Activated CD4-positive, alpha-beta T cell treated with anti-CD3 and anti-CD28 coated beads, Interleukin-2, amount 50 U/mL, for 24 hours (primary cell): ENCODE results near the gene PEAK3.
A peak's percentile ranks its signal among the peaks of the same experiment; 100 is the strongest.

Experiments used
- DNase-seq, 2 donors: peaks; one replicate each; pipeline ENCODE4 v3.0.0-alpha.2; 2020; ENCODE audit warnings: low read depth in 1 of 2, low spot score in 1 of 2

PEAK3 gene

GRCh38 chr19:2282062-2282861 is at the start of gene PEAK3:
TSS of gene PEAK3 (minus strand) at chr19:2282175. CDS start at chr19:2280931, 1,244 bp downstream.
- no peak for DNase-seq

DNA sequence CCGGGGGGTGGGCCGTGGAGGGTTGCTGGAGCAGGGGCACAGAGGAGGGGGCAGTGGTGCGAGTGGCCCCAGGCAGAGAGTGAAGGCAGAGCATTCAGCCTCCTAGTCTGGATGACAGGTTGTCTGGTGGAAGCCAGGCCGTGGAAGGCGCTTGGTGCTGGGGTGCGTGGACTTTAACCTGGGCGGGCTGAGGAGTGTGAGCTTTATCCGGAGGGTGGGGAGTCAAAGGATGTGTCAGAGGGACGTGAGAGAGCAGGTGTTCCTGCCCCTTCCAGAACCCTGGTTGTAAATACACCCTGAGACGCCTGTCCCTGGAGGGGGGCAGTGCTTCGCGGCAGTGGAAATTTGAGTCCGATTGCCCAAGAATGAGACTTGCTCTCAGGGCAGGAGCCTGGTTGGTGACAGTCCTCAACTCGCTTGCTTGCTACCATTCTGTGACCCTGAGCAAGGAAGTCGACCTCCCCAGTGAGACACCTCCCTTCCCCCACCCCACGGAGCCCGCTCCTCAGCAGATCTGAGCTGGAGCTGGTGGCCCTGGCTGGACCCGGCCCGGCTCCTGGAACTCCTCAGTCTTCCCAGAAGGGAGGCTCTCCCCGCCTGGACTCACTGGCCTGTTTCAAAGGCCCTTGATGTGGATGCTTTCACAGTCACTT is 48.8 kb upstream of the PEAK3 start:
- DNase-seq, result no peak

- no peak for DNase-seq
Measured at GRCh38 chr19:2330255-2330631, 48.3 kb upstream of the PEAK3 start.

- no peak for DNase-seq
Measured at GRCh38 chr19:2329501-2329916, 47.5 kb upstream of the PEAK3 start.

GRCh38 chr19:2329149-2329478 is 47.1 kb upstream of the PEAK3 start:
- DNase-seq, result no peak

GRCh38 chr19:2328401-2329148 is 46.6 kb upstream of the PEAK3 start, which contains the start of the genes LSM7 and SPPL2B:
TSS of gene LSM7 (minus strand) at chr19:2328586. CDS start at chr19:2328566, 20 bp downstream.
TSS of gene SPPL2B (plus strand) at chr19:2328684. CDS start at chr19:2328710, 26 bp downstream.
- peak; percentile 85 to 87 for DNase-seq

DNA sequence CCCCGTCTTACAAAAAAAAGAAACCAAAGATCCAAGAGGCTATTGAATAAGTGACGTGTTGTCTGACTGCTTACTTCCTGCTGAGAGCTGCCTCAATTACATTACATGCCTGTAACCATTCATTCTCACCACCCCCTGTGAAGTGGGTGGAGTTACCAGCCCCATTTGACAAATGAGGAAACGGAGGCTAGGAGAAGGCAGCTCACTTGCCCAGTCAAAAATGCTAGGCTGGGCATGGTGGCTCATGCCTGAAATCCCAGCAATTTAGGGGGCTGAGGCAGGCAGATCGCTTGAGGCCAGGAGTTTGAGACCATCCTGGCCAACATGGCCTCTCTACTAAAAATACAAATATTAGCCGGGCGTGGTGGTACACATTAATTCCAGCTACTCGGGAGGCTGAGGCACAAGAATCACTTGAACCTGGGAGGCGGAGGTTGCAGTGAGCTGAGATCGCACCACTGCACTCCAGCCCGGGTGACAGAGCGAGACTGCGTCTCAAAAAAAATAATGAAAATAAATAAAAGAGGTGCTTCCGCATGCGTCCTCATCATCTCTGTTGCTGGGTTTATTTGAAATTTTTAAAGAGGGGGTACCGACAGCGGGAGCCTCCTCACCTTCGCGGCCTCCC is 45.9 kb upstream of the PEAK3 start:
- peak; percentile 28 to 71 for DNase-seq

DNA sequence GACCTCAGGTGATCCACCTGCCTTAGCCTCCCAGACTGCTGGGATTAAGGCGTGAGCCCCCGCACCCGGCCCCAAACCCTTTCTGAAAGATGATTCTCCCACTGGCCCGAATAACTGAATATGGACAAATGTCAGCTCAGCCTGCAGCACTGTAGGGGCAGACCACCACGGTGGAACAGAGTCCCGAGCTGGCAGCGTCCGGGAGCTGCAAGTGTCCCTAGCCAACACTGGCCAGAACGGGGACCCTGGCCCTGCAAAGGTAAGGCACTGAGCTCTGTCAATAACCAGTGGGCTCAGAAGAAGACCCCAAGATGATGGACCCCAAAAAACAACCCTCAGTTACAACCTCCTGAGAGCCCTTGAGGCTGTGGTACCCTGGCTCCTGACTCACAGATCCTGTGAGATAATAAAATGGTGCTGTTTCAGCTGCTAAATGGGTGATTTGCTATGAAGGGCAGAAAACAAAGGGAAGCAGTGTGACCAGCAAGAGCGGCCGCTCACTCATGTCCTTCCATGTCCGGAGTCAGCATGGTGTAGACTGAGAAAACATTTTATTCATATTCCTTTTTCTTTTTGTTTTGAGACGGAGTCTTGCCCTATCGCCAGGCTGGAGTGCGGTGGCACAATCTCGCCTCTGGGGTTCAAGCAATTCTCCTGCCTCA is 44.9 kb upstream of the PEAK3 start:
- no peak for DNase-seq

DNA sequence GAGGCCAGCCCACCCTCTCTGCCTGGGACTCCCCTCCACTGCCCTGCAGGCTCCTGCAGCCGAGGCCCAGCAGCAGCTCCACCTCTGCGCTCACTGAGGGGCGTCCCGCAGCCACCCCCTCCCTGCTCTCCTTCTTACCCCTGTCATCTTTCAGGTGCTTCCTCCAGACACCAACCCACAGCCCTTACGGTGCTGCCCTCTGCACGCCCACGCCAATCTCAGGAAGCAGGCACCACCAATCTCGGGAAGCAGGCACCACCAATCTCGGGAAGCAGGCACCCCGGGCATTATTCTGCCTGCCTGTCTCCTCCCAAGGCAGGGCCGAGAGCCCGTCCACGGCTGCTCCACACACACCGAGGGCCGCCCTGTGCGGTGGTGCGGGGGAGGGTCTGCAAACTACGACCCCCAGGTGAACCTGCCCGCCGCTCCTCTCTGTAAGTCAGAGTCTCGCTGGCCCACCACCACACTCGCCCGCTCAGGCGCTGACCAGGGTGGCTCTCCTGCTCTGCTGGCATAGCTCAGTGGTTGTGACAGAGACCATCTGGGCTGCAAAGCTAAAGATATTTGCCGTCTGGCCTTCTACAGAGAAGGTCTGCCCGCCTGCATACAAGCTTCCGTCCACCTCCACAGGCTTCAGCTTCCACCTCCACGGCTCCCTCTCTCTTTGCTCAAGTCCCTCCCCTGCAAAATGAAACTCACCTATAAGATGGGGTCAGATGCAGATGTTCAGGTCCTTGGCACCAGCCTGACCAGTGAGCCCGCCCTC is 43.5 kb upstream of the PEAK3 start:
- DNase-seq, result no peak

GRCh38 chr19:2324220-2324948 is 42.4 kb upstream of the PEAK3 start:
- no peak for DNase-seq

DNA sequence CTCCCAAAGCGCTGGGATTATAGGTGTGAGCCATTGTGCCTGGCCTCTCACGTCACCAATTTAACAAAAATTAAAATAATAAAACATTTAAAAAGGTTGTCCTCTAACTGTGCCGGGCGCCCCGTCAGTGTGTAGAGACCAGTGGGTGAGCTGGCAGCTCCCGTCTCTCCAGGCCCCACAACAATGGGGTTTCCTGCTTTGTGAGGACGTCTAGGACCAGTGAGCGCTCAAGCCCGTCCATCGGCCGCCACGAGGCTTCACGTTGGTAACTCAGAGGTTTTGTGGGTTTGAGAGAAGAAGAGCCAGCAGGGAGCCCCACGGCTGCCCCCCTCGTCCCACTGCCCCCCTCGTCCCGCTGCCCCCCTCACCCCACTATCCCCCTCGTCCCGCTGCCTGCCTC is 41.7 kb upstream of the PEAK3 start:
- no peak for DNase-seq

DNA sequence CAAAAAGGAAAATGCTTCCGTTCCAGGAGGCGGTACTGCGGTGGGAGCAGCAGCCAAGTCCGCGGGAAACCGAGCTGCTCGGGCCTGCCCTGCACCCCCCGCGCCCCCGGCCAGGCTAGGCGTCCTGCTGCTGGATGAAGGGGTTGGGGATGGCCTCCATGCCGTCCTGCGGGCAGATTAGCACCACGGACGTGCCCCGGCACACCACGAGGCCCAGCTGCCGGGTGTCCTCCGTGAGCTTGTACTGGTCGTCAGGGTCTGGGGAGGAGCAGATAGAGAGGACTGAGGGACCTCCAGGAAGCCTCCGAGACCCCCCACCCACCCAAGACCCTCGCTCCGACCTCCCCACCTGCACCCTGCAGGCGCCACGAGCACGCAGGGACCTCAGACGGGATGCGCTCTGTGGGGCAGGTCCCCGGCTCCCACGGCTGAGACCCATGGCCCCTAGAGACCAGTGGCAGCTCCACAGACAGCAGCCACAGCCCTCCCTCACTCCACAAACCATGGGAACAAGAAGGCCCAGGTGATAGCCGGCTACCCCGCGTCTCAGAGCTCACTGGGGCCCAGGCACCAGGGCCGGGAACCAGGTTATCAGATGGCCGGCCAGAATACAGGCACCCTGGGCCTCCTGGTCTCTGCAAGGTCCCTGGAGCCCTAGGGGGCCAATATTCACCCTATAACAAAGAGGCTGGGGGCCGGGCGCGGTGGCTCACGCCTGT is 39.7 kb upstream of the PEAK3 start:
- no peak for DNase-seq

- no peak for DNase-seq
Measured at GRCh38 chr19:2320939-2321338, 39.0 kb upstream of the PEAK3 start.

DNA sequence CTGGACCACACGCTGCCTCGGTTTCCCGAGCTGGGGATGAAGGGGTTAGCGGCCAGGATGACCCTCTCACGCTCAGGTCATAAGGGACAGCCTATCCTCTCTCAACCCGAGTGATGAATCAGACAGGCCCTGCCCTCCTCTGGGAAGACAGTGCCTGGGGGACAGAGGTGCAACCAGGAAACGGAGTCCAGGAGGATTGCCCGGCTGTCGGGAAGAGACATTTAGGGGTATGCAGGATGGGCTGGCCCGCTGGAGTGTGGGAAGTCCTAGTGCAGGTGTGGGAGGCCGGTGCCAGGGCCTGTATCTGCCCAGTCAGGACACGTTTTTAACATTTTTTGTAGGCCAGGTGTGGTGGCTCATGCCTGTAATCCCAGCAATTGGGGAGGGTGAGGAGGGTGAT is 38.1 kb upstream of the PEAK3 start:
- no peak for DNase-seq

- DNase-seq, result no peak
Measured at GRCh38 chr19:2319551-2319950, 37.6 kb upstream of the PEAK3 start.

DNA sequence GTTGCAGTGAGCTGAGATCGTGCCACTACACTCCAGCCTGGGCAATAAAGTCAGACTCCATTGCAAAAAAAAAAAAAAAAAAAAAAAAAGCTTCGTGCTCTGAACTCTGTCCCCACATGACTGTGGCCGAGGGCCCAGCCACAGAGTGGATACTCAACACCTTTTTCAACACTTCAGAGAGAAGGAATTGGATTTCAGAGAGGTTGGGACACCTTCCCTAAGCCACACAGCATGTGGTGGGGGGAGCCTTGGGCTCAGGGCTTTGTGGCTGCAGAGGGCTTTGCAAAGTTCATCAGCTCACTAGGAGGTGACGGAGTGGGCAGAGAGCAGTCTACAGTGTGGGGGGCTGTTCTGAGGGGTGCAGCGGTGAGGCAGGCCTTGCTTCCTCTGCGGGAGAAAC is 36.9 kb upstream of the PEAK3 start:
- DNase-seq, result no peak

DNA sequence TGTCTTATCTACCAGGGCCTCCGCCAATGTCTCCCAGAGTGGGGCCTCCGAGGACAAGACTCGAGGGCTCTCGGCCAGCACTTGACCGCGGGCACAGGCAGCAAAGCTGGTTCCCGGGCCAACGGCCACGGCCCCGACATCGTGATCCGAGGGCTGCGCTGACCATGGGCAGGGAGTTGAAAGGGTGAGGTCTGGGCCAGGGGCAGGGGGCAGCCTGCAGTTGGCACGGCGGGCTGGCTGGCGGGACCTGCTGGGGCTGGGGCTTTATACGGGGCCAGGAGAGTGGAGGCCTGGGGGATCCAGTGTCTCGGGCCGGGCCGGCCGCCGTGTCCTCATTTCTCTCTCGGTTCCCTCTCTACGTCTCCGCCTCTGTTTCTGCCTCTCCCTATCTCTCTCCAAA is 35.8 kb upstream of the PEAK3 start:
- no peak for DNase-seq

GRCh38 chr19:2317300-2317699 is 35.3 kb upstream of the PEAK3 start:
- no peak for DNase-seq

GRCh38 chr19:2315818-2316353 is 33.9 kb upstream of the PEAK3 start:
- DNase-seq, result no peak
